Measurements from ENCODE around the gene RALGPS1.

RALGPS1 gene

DNA sequence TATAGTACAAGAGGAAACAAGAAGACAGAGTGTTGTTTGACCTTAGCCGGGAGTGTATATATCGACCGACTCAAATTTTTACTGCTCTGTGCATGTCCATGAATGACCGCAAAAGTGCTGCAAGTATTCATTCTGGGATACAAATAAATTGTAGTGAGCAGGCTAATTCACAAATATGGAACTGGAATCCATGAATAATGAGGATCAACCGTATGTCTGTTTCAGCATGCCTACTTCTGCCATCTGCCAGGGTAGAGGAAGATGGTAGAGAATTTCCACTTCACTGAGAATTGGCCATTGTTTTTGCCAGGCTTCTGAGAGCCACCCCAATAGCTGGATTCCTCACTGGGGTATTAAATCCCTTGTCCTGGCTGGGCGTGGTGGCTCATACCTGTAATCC is 8.5 kb upstream of the RALGPS1 start:
- DNase-seq: no peak

GRCh38 chr9:126907058-126907457 is 7.5 kb upstream of the RALGPS1 start:
- DNase-seq: no peak

DNA sequence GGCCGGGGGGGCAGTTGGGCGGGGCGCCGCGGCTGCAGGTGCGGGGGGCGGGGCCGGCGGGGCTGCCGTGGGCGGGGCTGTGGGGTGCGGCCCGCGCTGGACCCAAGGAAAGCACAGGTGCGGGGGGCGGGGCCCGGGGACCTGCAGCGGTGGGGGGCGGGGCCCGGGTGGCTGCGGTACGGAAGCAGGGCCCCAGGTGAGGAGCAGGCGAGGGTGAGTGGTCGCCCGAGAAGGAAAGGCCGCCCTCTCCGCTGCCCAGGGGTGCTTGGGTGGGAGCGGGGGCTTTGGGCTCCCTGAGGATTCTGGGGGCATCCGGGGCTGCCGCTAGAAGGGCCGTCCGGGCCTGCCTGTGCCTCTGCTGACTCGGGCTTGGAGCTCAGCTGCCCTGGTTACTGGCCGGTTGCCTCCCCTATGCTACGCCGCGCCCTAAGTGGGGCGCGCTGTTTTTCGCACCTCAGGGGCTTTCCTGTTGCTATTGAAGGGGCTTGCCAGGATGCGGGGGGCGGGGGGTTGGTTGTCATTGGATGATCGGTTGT is 767 bp downstream of the RALGPS1 start:
- DNase-seq: peak in 1 of 2 experiments; percentile 19

- DNase-seq: no peak
Observed at GRCh38 chr9:126915846-126916543, 1.4 kb downstream of the RALGPS1 start.

DNA sequence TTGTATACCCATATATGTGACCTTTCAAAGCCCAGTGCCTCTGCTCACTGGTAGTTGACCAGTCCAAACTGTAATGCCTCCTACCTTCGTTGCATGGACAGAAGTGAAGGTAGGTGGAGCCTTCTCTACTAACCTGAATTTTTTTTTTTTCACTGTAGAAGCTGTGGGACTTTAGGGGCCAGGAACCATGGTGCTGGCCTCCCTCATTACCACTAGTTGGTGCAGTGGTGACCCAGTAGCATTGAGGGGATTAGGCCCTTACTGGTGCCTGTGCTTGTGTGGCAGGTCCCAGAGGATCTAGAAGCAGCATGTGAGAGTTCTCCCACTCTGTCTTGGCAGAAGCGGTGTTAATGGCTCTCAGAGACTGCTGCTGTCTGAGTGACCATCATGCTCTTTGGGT is 2.3 kb downstream of the RALGPS1 start:
- no peak for DNase-seq

DNA sequence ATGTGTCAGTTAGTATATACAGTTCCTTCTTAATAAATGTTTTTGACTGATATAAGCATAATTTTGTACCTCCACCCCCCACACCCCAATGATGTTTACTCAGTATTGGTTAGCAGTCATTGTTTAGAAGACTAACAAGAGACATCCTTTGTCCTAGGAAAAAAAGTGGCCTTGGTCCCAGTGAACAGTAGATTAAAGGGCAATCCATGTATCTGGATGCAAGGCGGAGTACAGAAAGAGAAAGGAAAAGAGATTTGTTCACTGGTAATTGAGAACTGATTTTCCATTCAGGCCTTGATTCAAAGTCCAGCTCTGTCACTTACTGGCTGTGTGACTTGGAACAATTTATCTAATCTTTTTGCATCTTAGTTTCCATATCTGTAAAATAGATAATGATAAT is 4.6 kb downstream of the RALGPS1 start:
- DNase-seq: no peak

- no peak for DNase-seq
Observed at GRCh38 chr9:126925876-126926275, 11.3 kb downstream of the RALGPS1 start.

DNA sequence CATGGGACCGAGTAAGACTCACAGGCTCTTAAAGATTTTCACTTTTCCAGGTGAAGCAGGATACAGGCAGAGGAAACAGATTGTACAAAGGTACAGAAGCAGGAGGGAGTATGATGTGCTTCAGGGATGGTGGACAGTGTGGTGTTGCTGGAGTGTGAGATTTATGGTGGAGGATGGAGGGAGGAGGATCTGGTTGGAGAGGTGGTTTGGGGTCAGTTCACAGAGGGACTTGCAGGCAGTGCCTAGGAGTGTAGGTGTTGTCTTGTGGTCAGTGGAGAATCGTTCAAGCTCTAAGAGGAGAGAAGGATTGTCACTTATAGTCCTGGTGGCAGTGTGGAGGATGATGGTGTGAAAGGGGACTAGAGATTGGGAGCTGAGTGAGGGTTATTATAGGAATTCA is 11.8 kb downstream of the RALGPS1 start:
- DNase-seq: no peak

- no peak for DNase-seq
Observed at GRCh38 chr9:126927419-126927818, 12.8 kb downstream of the RALGPS1 start.

- DNase-seq: no peak
Observed at GRCh38 chr9:126932871-126933321, 18.3 kb downstream of the RALGPS1 start.

GRCh38 chr9:126933334-126933980 is 18.9 kb downstream of the RALGPS1 start:
- no peak for DNase-seq

DNA sequence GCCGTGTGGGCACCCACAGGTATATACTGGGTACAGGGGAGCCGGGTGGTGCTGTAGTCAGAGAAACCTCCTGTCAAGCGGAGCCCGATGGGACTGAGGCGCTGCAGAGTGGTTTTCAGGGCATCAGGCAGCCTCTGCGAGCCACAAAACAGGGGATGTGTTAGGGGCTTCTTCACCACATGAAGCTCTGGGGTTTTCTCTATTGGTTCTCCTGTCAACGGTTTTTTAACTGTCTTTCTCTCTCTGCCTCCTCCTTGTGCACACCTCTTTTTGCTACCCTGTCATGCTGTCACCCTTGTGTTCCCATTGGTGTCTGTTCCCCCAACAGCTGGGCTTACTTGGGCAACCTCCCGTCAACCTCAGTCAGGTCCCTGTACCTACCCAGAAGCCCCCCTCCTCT is 19.9 kb downstream of the RALGPS1 start:
- DNase-seq: no peak

GRCh38 chr9:126935630-126936029 is 21.0 kb downstream of the RALGPS1 start:
- DNase-seq: no peak

DNA sequence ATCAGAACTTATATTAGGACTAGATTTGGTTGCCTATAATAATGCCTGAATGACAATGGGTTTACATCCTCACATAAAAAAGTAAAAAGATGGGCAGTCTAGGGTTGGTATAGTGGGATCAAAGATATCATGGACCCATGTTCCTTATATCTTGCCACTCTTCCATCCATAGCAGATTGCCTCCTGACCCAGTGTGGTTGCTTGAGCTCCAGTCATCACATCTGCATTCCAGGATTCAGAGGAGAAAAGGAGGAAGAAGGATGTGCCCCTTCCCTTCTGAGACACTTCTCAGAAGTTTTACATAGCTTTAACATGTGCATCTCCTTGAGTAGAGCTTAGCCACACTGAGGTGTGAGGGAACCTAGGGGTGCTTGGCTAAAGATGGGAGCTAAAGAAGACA is 22.9 kb downstream of the RALGPS1 start:
- DNase-seq: no peak

DNA sequence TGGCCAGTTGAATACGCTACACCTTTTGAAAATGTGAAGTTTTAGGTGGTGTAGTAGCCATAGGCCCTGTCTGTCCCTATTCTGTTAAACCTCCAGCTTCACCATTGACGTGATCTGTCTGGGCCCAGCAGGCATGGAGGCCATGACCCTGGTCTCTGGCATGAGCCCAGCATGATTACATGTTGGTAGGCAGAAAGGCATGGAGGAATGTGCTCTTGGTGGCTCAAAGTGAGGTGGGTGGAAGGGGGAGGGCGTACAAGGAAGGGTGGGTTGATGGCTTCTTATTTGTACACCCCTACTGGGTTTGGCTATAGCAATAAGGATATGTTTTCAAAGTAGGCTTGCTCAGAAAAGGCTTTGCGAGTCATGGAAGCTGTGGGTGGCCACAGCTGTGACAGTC is 23.7 kb downstream of the RALGPS1 start:
- no peak for DNase-seq

DNA sequence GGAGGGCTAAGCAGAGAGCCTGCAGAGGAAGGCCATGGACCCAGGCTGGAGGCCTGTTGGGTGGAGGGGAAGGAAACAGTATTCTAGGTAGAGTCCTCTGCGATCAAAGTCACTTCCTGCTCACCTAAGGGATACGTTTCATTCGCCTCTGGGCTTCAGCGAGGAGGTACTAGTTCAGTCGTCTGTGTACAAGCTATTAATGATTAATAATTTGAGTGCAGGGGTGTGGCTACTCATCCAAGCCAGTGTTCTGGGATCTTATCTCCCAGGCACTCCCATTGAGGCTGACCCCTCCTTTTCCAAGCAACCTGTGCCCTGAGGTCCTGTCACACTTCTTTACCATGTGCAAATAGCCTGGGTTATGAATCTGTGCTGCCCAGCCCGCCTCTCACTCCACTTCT is 25.2 kb downstream of the RALGPS1 start:
- no peak for DNase-seq

DNA sequence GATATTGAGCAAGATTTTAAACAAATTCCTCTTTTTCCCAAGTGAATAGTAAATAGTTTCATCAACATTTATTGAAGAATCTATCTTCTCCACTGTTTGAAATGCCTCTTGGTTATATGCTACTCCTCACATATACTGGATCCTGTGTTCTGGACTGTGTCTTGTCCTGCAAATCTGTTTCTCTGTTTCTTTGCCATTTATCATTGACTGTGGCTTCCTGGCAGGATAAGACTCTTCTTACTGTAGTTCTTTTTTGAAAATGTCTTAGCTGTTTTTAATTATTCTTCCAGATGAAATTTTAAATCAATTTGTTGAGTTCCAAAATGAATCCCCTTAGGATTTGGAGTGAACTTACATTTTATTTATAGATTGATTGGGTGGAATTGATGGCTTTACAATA is 27.8 kb downstream of the RALGPS1 start:
- DNase-seq: no peak

DNA sequence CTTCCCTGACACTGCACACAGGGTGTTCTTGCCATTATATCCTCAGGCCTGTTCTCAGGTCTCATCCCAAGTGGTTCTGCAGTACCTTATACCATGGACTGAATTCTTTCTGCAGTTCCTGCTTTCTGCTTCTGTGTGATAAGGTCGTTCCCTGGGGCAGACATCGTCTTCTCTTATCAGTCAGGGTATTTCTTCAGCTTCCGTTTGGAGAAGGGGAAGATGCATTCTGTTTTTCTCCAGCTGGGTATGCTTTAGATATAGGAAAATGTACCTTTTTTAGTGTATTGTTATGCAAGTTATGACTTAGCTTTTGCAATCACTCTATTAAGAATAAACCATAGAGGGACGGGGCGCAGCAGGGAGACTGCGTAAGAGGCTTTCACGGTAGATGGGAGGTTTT is 31.1 kb downstream of the RALGPS1 start:
- no peak for DNase-seq

- DNase-seq: no peak
Observed at GRCh38 chr9:126947529-126947928, 32.9 kb downstream of the RALGPS1 start.

GRCh38 chr9:126952205-126952977 is 37.8 kb downstream of the RALGPS1 start:
- DNase-seq: no peak

DNA sequence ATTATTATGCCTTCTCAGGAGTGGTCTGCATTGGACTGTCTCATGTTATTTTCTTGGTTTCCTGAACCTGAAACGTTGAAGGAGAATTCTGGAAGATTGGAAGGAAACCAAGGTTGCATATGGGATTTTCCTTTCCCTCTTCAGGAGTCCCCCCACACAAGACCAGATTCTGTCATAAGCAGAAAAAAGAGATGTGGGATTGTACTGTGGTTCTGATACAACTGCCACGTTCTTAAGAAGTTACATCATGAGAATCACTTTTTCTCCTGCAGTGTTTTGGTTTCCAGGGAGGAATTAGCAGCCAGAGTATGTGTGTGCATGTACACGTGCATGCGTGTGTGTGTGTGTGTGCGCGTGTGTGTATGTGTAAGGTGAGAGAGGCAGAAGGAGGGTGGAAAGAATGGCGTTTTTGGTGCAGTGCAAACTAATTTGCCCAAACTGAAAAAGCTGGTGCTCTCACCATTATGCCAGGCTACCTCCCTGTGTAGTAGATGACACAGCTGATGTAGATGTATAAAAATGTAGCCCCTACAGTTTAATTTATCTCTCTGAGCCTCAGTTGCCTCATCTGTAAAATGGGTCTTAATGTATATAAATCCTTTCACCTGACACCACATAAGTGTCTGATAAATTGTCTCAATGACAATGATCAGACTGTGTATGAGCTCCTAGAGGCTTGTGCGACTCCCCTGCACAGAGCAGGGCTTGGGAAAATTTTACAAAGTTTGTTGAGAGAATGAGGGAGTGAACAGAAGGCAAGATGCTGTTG is 38.6 kb downstream of the RALGPS1 start:
- DNase-seq: no peak

GRCh38 chr9:126955811-126956210 is 41.2 kb downstream of the RALGPS1 start:
- DNase-seq: no peak
